Sigmoid colon (tissue), 7 donors: ENCODE results near the gene PRKN. TPM values are rescaled to one million over a fixed set of nuclear protein-coding genes. Genes with fewer than 3 reads are reported as not detected.
A peak's percentile ranks its signal among the peaks of the same experiment; 100 is the strongest.

Source experiments
- DNase-seq: peaks from one replicate; pipeline ENCODE4 v3.0.0-alpha.2; 2019
- H3K27ac ChIP-seq, 4 donors: fragments of 200-600 bp; sonication (generic); one replicate each; pipeline ENCODE4 v1.5.1; 2016 to 2019; ENCODE audit warnings: mild to moderate bottlenecking in 1 of 4
- H3K27me3 ChIP-seq, 3 donors: fragments of 200-600 bp; sonication (generic); one replicate each; pipeline ENCODE4 v1.5.1; 2019; ENCODE audit warnings: mild to moderate bottlenecking in 1 of 3
- H3K36me3 ChIP-seq, 4 donors: fragments of 200-600 bp; sonication (generic); one replicate each; pipeline ENCODE4 v1.5.1; 2016 to 2019
- H3K4me1 ChIP-seq, 4 donors: fragments of 200-600 bp; sonication (generic); one replicate each; pipeline ENCODE4 v1.5.1; 2017 to 2019
- H3K4me3 ChIP-seq, 4 donors: fragments of 200-600 bp; sonication (generic); one replicate each; pipeline ENCODE4 v1.5.1; 2017 to 2019; ENCODE audit warnings: mild to moderate bottlenecking in 2 of 4, moderate library complexity in 1 of 4
- H3K9me3 ChIP-seq, 4 donors: fragments of 200-600 bp in 3 of 4; sonication (generic) in 3 of 4; one replicate each; pipeline versions ENCODE4 v1.5.1 to v1.6.1; 2013 to 2019
- CTCF ChIP-seq, 4 experiments: fragments of 450-650 bp in 3 of 4; fragments of 200-600 bp in 1 of 4; IDR thresholded peaks; one replicate each; pipeline ENCODE4 v1.5.1; 2016 to 2019; ENCODE audit warnings: antibody characterized with exemption in 4 of 4, mild to moderate bottlenecking in 3 of 4, moderate library complexity in 2 of 4
- EP300 ChIP-seq, 4 donors: sonication (generic); formaldehyde crosslinking; IDR thresholded peaks; one replicate each; pipeline ENCODE4 v1.6.1; 2017; ENCODE audit warnings: antibody characterized with exemption in 4 of 4
- POLR2A ChIP-seq, 2 donors: fragments of 450-650 bp; IDR thresholded peaks; one replicate each; pipeline ENCODE4 v1.6.1; 2016; ENCODE audit warnings: antibody characterized with exemption in 2 of 2, mild to moderate bottlenecking in 2 of 2, moderate library complexity in 2 of 2
- POLR2AphosphoS5 ChIP-seq, 4 donors: sonication (generic); formaldehyde crosslinking; IDR thresholded peaks; one replicate each; pipeline ENCODE4 v1.6.1; 2017; ENCODE audit warnings: antibody characterized with exemption in 4 of 4
- WGBS, 2 donors: extraction: QIAGEN DNeasy Blood & Tissue Kit; methylation state at CpG; one replicate each; pipeline ENCODE4 v1.1.7; 2013; 5-methylcytosine and 5-hydroxymethylcytosine counted together
- intact Hi-C: fragments of 100-400 bp; cut with DNase I; formaldehyde crosslinking; loops from one replicate; pipeline ENCODE4 v1.15.1; 2023
- polyA plus RNA-seq, 3 donors: library from polyadenylated mRNA; stranded (reverse); fragments of 200-250 nt; gene quantifications; one replicate each; pipeline ENCODE4 v1.2.3, GENCODE V29; 2013
- total RNA-seq, 4 donors: library from RNA; depleted of rRNA; stranded (reverse); fragments of >200 nt; gene quantifications; one replicate each; pipeline ENCODE4 v1.1.0, GENCODE V29; 2016
- donor health status: healthy with polysubstance abuse.
- donor health status: Bipolar disorder and iron deficiency.
- donor health status: healthy.

The PRKN gene
- total and polyA plus RNA-seq, 7 donors: 0.38 to 173 (median 9.7) TPM

DNA sequence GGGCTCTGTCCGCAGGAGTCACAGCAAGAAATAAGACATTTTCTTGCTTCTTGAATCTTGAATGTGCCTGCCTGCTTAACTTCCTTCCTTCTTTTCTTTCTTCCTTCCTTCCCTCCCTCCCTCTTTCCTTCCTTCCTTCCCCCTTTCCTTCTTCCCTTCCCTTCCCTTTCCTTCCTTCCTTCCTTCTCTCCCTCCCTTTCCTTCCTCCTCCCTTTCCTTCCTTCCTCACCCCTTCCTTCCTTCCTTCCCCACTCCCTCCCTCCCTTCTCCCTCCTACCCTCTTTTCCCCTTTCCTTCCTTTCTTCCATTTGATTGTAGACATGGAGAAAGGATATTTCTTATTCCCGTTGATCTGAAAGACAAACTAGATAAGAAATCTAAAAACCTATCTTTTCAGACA is 1016.9 kb downstream of the PRKN start:
- intact Hi-C loops: no loop called here
- Histone ChIP-seq H3K36me3 (no peaks in the 10 kb centered on the region), H3K27ac (no peak overlapping the region), H3K4me1 (no peaks in the 10 kb centered on the region), H3K4me3 (no peak overlapping the region), H3K27me3 (no peaks in the 10 kb centered on the region), H3K9me3 (no peaks in the 10 kb centered on the region)
- WGBS, 2 donors: 91 to 96% methylated on average over 2 of the region's 2 CpGs
- no peak for DNase-seq
- no peak for TF ChIP-seq CTCF (IDR thresholded peaks at IDR 0.05)
- no peak for TF ChIP-seq POLR2A (IDR thresholded peaks at IDR 0.05)
- no peak for TF ChIP-seq EP300 (IDR thresholded peaks at IDR 0.05)
- TF ChIP-seq POLR2AphosphoS5 (IDR thresholded peaks at IDR 0.05): no peak

GRCh38 chr6:161701056-161701455 is 1026.5 kb downstream of the PRKN start:
- H3K36me3 ChIP-seq: no peaks in the 10 kb centered on the region
- 69 to 73% methylated on average over 1 of the region's 1 CpG for WGBS, 2 donors

DNA sequence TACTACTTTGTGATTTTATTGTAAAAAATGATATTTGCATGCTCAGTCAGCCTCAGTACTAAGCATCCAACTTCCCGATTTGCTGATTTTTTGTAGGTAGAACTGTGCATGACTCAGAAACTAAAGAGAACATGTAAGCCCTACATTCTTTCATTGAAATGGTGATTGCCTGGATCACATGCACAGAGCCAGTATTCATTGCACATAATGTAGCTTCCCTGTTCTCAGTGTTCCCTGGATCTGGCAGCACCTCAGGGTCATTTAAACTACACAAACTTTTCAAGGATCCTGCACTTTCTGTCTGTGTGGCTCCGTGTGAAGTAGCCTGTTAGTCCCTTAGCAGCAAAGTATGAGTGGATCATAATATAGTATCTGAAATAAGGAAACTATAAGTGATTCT is 1030.8 kb downstream of the PRKN start:
- DNase-seq: no peak
- TF ChIP-seq EP300 (IDR thresholded peaks at IDR 0.05): no peak
- no peak for TF ChIP-seq POLR2A (IDR thresholded peaks at IDR 0.05)
- no peak for TF ChIP-seq POLR2AphosphoS5 (IDR thresholded peaks at IDR 0.05)
- no peak for TF ChIP-seq CTCF (IDR thresholded peaks at IDR 0.05)
- no peaks in the 10 kb centered on the region for H3K27me3 ChIP-seq
- H3K9me3 ChIP-seq: no peaks in the 10 kb centered on the region
- no peaks in the 10 kb centered on the region for H3K36me3 ChIP-seq
- H3K4me1 ChIP-seq: no peaks in the 10 kb centered on the region
- H3K27ac ChIP-seq: no peak overlapping the region
- 78 to 81% methylated on average over 2 of the region's 2 CpGs for WGBS, 2 donors
- H3K4me3 ChIP-seq: no peak overlapping the region
- intact Hi-C loops: no loop called here

More at GRCh38 chr6:161701056-161701455, 1026.5 kb downstream of the PRKN start:
- DNase-seq: no peak
- Histone ChIP-seq H3K27ac (no peak overlapping the region), H3K4me1 (no peaks in the 10 kb centered on the region), H3K9me3 (no peaks in the 10 kb centered on the region), H3K4me3 (no peak overlapping the region), H3K27me3 (no peaks in the 10 kb centered on the region)
- intact Hi-C loops: no loop called here
- TF ChIP-seq POLR2A (IDR thresholded peaks at IDR 0.05) (no peak), POLR2AphosphoS5 (IDR thresholded peaks at IDR 0.05) (no peak), CTCF (IDR thresholded peaks at IDR 0.05) (no peak), EP300 (IDR thresholded peaks at IDR 0.05) (no peak)

GRCh38 chr6:161694995-161695394 is 1032.6 kb downstream of the PRKN start:
- H3K9me3 ChIP-seq: no peaks in the 10 kb centered on the region
- intact Hi-C loops: loop anchor here (2.0 kb wide), 1 partner anchor 276 kb away; no protein-coding TSS in a partner anchor
- no peak for TF ChIP-seq POLR2A (IDR thresholded peaks at IDR 0.05)
- TF ChIP-seq POLR2AphosphoS5 (IDR thresholded peaks at IDR 0.05): no peak
- TF ChIP-seq CTCF (IDR thresholded peaks at IDR 0.05): peak in 3 of 4 experiments; percentile 8 to 47 (median 29)
- no peak overlapping the region for H3K4me3 ChIP-seq
- no peaks in the 10 kb centered on the region for H3K36me3 ChIP-seq
- H3K27ac ChIP-seq: no peak overlapping the region
- 61 to 76% methylated on average over 3 of the region's 3 CpGs for WGBS, 2 donors
- DNase-seq: no peak
- H3K4me1 ChIP-seq: no peaks in the 10 kb centered on the region
- H3K27me3 ChIP-seq: no peaks in the 10 kb centered on the region

DNA sequence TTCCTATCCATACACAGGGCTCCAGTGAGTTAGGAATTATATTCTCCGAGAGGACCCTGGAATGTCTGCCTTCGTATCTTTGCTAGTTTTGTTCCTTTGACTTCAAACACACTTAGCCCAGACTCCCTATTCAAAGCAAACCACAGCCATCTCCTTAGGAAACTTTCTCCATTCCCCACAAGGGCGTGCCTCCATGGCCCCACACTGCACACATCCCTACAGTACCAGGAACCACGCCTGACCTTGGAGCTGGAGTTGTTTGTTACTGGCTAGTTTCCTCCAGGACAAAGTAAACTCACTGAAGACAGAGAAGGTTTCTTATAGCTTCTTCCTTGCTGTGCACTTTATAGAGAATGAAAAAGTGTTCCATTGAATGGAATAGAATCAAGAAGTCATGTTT is 1040.9 kb downstream of the PRKN start:
- no peaks in the 10 kb centered on the region for H3K9me3 ChIP-seq
- intact Hi-C loops: no loop called here
- no peak overlapping the region for H3K4me3 ChIP-seq
- 67 to 78% methylated on average over 4 of the region's 4 CpGs for WGBS, 2 donors
- no peaks in the 10 kb centered on the region for H3K36me3 ChIP-seq
- H3K27me3 ChIP-seq: no peaks in the 10 kb centered on the region
- no peak overlapping the region for H3K27ac ChIP-seq
- no peak for DNase-seq
- TF ChIP-seq POLR2A (IDR thresholded peaks at IDR 0.05) (no peak), POLR2AphosphoS5 (IDR thresholded peaks at IDR 0.05) (no peak), CTCF (IDR thresholded peaks at IDR 0.05) (no peak), EP300 (IDR thresholded peaks at IDR 0.05) (no peak)
- no peaks in the 10 kb centered on the region for H3K4me1 ChIP-seq
